Vagina (tissue), 2 donors: ENCODE results near the gene FADS6.

Experiments used
- POLR2A ChIP-seq, 2 donors: fragments of 450-650 bp; IDR thresholded peaks; one replicate each; pipeline ENCODE4 v1.6.1; 2017; ENCODE audit warnings: antibody characterized with exemption in 2 of 2, mild to moderate bottlenecking in 2 of 2, moderate library complexity in 2 of 2
- POLR2AphosphoS5 ChIP-seq, 2 donors: sonication (generic); formaldehyde crosslinking; IDR thresholded peaks; one replicate each; pipeline ENCODE4 v1.9.0; 2017; ENCODE audit warnings: antibody characterized with exemption in 2 of 2, mild to moderate bottlenecking in 2 of 2, low read depth in 1 of 2; ENCODE audit not compliant: insufficient read depth in 1 of 2
- TF ChIP-seq, protein P1 (sequence below), 3 experiments: fragments of 450-650 bp in 2 of 3; fragments of 200-600 bp in 1 of 3; sonication (generic) in 1 of 3; IDR thresholded peaks; one replicate each; pipeline ENCODE4 v1.5.1; 2017 to 2019; ENCODE audit warnings: antibody characterized with exemption in 3 of 3, mild to moderate bottlenecking in 2 of 3, moderate library complexity in 2 of 3

- TF ChIP-seq, protein P1, sequence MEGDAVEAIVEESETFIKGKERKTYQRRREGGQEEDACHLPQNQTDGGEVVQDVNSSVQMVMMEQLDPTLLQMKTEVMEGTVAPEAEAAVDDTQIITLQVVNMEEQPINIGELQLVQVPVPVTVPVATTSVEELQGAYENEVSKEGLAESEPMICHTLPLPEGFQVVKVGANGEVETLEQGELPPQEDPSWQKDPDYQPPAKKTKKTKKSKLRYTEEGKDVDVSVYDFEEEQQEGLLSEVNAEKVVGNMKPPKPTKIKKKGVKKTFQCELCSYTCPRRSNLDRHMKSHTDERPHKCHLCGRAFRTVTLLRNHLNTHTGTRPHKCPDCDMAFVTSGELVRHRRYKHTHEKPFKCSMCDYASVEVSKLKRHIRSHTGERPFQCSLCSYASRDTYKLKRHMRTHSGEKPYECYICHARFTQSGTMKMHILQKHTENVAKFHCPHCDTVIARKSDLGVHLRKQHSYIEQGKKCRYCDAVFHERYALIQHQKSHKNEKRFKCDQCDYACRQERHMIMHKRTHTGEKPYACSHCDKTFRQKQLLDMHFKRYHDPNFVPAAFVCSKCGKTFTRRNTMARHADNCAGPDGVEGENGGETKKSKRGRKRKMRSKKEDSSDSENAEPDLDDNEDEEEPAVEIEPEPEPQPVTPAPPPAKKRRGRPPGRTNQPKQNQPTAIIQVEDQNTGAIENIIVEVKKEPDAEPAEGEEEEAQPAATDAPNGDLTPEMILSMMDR (IDR thresholded peaks at IDR 0.05) = no peak
- TF ChIP-seq POLR2A (IDR thresholded peaks at IDR 0.05) = no peak
- no peak for TF ChIP-seq POLR2AphosphoS5 (IDR thresholded peaks at IDR 0.05; ENCODE audit: insufficient read depth in 1 of 2, low read depth in 1 of 2)
These were observed 22.9 kb upstream of the FADS6 start for GRCh38 chr17:74916136-74916850.
